Endometrium (tissue), 2 donors: Measurements from ENCODE around the gene DNM3.

Experiments
- FAIRE-seq: peaks from 2 replicates; lab custom pipeline; 2012; peaks lifted over from hg19 to GRCh38; lab: Jason Lieb, UNC
- donor health status: control.
- donor health status: control.

The DNM3 gene

GRCh38 chr1:171817511-171818265 is 23.6 kb upstream of the DNM3 start:
- no peak for FAIRE-seq

- FAIRE-seq: no peak
Observed at GRCh38 chr1:171819946-171820345, 21.4 kb upstream of the DNM3 start.

GRCh38 chr1:171826973-171827372 is 14.3 kb upstream of the DNM3 start:
- FAIRE-seq: no peak

GRCh38 chr1:171828794-171829193 is 12.5 kb upstream of the DNM3 start:
- FAIRE-seq: no peak

- FAIRE-seq: no peak
Observed at GRCh38 chr1:171833091-171833825, 8.0 kb upstream of the DNM3 start.

- FAIRE-seq: no peak
Observed at GRCh38 chr1:171834821-171835220, 6.5 kb upstream of the DNM3 start.

GRCh38 chr1:171835891-171836290 is 5.4 kb upstream of the DNM3 start:
- no peak for FAIRE-seq

- FAIRE-seq: no peak
Observed at GRCh38 chr1:171841931-171842761, 848 bp downstream of the DNM3 start.

GRCh38 chr1:171844381-171844780 is 3.1 kb downstream of the DNM3 start:
- FAIRE-seq: no peak

- FAIRE-seq: no peak
Observed at GRCh38 chr1:171845998-171846397, 4.7 kb downstream of the DNM3 start.

- no peak for FAIRE-seq
Observed at GRCh38 chr1:171849245-171849898, 8.1 kb downstream of the DNM3 start.

- no peak for FAIRE-seq
Observed at GRCh38 chr1:171850651-171851350, 9.5 kb downstream of the DNM3 start.

- FAIRE-seq: no peak
Observed at GRCh38 chr1:171852272-171852671, 11.0 kb downstream of the DNM3 start.

GRCh38 chr1:171855381-171855780 is 14.1 kb downstream of the DNM3 start:
- FAIRE-seq: no peak

GRCh38 chr1:171858696-171859095 is 17.4 kb downstream of the DNM3 start:
- no peak for FAIRE-seq

- no peak for FAIRE-seq
Observed at GRCh38 chr1:171860696-171861095, 19.4 kb downstream of the DNM3 start.

- FAIRE-seq: no peak
Observed at GRCh38 chr1:171863531-171863930, 22.2 kb downstream of the DNM3 start.

GRCh38 chr1:171864308-171864707 is 23.0 kb downstream of the DNM3 start:
- no peak for FAIRE-seq

- no peak for FAIRE-seq
Observed at GRCh38 chr1:171865106-171865505, 23.8 kb downstream of the DNM3 start.

GRCh38 chr1:171867236-171867635 is 25.9 kb downstream of the DNM3 start:
- no peak for FAIRE-seq

GRCh38 chr1:171868217-171868803 is 27.0 kb downstream of the DNM3 start:
- FAIRE-seq: no peak
